BLaER1 treated with 17β-estradiol and CSF1 and Interleukin-3, amounts not matched to agents 10 nM and 100 nM (cell line): ENCODE measurements around the gene FOXF1.

Experiments used
- H3K27ac ChIP-seq, 11 experiments: shearing (Covaris generic); formaldehyde crosslinking; 2 replicates each; pipeline ENCODE4 v1.8.1; 2022
- H3K27me3 ChIP-seq, 11 experiments: shearing (Covaris generic); formaldehyde crosslinking; 2 replicates each; pipeline ENCODE4 v1.8.1; 2022
- H3K36me3 ChIP-seq, 11 experiments: shearing (Covaris generic); formaldehyde crosslinking; 2 replicates each; pipeline ENCODE4 v1.8.1; 2022
- H3K4me1 ChIP-seq, 10 experiments: shearing (Covaris generic); formaldehyde crosslinking; 2 replicates each; pipeline ENCODE4 v1.8.1; 2022
- H3K4me2 ChIP-seq, 11 experiments: shearing (Covaris generic); formaldehyde crosslinking; 2 replicates each; pipeline ENCODE4 v1.8.1; 2022
- H3K4me3 ChIP-seq, 10 experiments: shearing (Covaris generic); formaldehyde crosslinking; 2 replicates each; pipeline ENCODE4 v1.8.1; 2022
- H3K9ac ChIP-seq, 11 experiments: shearing (Covaris generic); formaldehyde crosslinking; 2 replicates each; pipeline ENCODE4 v1.8.1; 2022
- H3K9me3 ChIP-seq, 11 experiments: shearing (Covaris generic); formaldehyde crosslinking; replicated peaks in 1 of 11; 2 replicates each; pipeline ENCODE4 v1.8.1; 2022
- H4K20me1 ChIP-seq, 11 experiments: shearing (Covaris generic); formaldehyde crosslinking; 2 replicates each; pipeline ENCODE4 v1.8.1; 2022
- Cebpa-rat ChIP-seq, 11 experiments: shearing (Covaris generic); IDR thresholded peaks; 2 replicates each; pipeline ENCODE4 v1.8.1; 2022

Gene FOXF1

GRCh38 chr16:86472366-86472765 lies 38.0 kb upstream of the FOXF1 start:
- Histone ChIP-seq H3K36me3 (no peaks in the 10 kb centered on the region), H3K4me3 (no peak overlapping the region), H3K9me3 (peaks cover 11 to 21% (median 15%) of the 10 kb centered on the region in 11 experiments), H4K20me1 (no peaks in the 10 kb centered on the region), H3K9ac (no peak overlapping the region), H3K27me3 (peaks cover 0 to 3% (median 0%) of the 10 kb centered on the region in 11 experiments; a peak in 2 of 22 replicates), H3K4me1 (peaks cover 0 to 5% (median 0%) of the 10 kb centered on the region in 10 experiments; a peak in 1 of 20 replicates), H3K4me2 (no peak overlapping the region; a peak in 1 of 22 replicates), H3K27ac (no peak overlapping the region)
- no peak for TF ChIP-seq Cebpa-rat (IDR thresholded peaks at IDR 0.05)

DNA sequence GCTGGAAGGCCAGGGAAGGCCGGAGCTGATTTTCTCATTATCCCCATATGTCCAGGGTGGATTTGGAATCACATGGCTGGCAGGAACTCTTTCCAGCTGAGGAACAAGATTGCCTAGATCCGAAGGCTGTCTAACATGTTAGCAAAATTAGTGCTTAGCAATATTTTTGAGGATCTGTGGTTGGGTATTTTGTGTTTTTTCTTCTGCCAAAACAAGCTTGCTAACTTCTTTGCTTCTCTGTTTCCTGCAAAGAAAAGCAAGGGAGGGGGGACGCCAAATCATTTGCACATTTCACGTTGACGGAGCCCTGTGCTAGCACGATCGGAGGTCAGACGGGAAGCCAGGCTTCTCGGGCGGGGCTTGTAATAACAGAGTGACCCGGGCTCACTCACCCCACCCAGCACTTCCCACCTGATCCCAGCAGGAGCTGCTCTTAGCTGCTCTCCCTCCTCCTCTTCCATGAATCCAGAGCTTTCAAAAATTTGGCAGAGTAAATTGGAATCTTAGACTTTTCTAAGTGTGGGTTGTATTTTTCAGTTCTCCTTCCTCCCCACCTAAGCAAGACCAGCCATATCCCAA lies 33.3 kb upstream of the FOXF1 start:
- peaks cover 8 to 12% (median 9%) of the 10 kb centered on the region in 11 experiments for H3K9me3 ChIP-seq
- no peak overlapping the region for H3K9ac ChIP-seq
- no peak for TF ChIP-seq Cebpa-rat (IDR thresholded peaks at IDR 0.05)
- H3K4me3 ChIP-seq: no peak overlapping the region
- H3K4me1 ChIP-seq: peaks cover 0 to 1% (median 0%) of the 10 kb centered on the region in 10 experiments; a peak in 1 of 20 replicates
- no peak overlapping the region for H3K4me2 ChIP-seq
- peaks cover 0 to 16% (median 0%) of the 10 kb centered on the region in 11 experiments; a peak in 3 of 22 replicates for H4K20me1 ChIP-seq
- H3K36me3 ChIP-seq: no peaks in the 10 kb centered on the region
- peaks cover 0 to 8% (median 0%) of the 10 kb centered on the region in 11 experiments; a peak in 5 of 22 replicates for H3K27me3 ChIP-seq
- no peak overlapping the region for H3K27ac ChIP-seq

DNA sequence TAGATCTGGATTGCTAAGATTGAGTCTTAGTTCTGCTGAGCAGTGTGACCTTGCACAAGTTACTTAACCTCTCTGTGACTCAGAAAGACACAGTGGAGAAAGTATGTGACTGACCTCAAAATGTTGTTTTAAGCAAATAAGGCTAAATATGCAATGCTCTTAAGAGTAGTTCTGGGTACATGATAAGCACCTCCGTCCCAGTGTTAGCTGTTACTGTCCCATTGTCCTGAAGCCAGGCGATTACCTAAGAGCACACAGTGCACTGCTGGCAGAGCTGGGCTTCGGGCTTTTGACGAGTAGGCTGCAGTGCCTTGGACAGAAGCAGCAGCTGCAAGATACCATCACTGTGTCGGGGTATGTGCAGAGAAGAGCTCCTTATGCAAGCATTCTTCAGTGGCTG lies 32.7 kb upstream of the FOXF1 start:
- Histone ChIP-seq H4K20me1 (peaks cover 0 to 16% (median 0%) of the 10 kb centered on the region in 11 experiments; a peak in 3 of 22 replicates), H3K9me3 (peaks cover 2 to 6% (median 3%) of the 10 kb centered on the region in 11 experiments; a peak in 18 of 22 replicates), H3K4me1 (no peaks in the 10 kb centered on the region), H3K36me3 (no peaks in the 10 kb centered on the region), H3K4me2 (no peak overlapping the region), H3K9ac (no peak overlapping the region), H3K27ac (no peak overlapping the region), H3K27me3 (peaks cover 0 to 8% (median 0%) of the 10 kb centered on the region in 11 experiments; a peak in 5 of 22 replicates), H3K4me3 (no peak overlapping the region)
- no peak for TF ChIP-seq Cebpa-rat (IDR thresholded peaks at IDR 0.05)

DNA sequence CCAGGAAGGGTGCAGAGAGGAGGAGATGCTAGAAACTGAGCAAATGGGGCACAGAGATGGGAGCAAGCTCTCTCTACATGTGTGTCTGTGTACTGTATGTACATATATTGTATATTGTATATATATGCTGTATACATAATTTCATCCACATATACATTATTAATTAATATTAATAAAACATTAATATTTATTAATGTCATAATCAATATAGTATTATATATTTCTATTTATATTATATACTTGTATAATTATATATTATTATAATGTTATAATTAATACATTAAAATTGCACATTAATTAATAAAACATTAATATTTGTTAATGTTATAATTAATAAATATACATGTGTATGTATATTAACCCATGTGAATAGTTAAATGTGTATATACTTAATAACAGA lies 31.5 kb upstream of the FOXF1 start:
- Histone ChIP-seq H4K20me1 (peaks cover 0 to 16% (median 0%) of the 10 kb centered on the region in 11 experiments; a peak in 3 of 22 replicates), H3K4me3 (no peak overlapping the region), H3K27me3 (peaks cover 0 to 8% (median 2%) of the 10 kb centered on the region in 11 experiments; a peak in 5 of 22 replicates), H3K27ac (no peak overlapping the region), H3K9me3 (peaks cover 4 to 6% (median 5%) of the 10 kb centered on the region in 11 experiments), H3K9ac (no peak overlapping the region), H3K36me3 (no peaks in the 10 kb centered on the region), H3K4me1 (no peaks in the 10 kb centered on the region), H3K4me2 (no peak overlapping the region)
- TF ChIP-seq Cebpa-rat (IDR thresholded peaks at IDR 0.05): no peak

GRCh38 chr16:86479419-86479818 lies 30.9 kb upstream of the FOXF1 start:
- no peak overlapping the region for H3K4me2 ChIP-seq
- H3K27me3 ChIP-seq: peaks cover 0 to 14% (median 6%) of the 10 kb centered on the region in 11 experiments; a peak in 9 of 22 replicates
- no peaks in the 10 kb centered on the region for H3K36me3 ChIP-seq
- H3K9ac ChIP-seq: no peak overlapping the region
- peaks cover 10 to 13% (median 12%) of the 10 kb centered on the region in 11 experiments for H3K9me3 ChIP-seq
- H3K4me3 ChIP-seq: no peak overlapping the region
- no peak for TF ChIP-seq Cebpa-rat (IDR thresholded peaks at IDR 0.05)
- peaks cover 0 to 16% (median 0%) of the 10 kb centered on the region in 11 experiments; a peak in 3 of 22 replicates for H4K20me1 ChIP-seq
- H3K4me1 ChIP-seq: no peaks in the 10 kb centered on the region
- no peak overlapping the region for H3K27ac ChIP-seq

DNA sequence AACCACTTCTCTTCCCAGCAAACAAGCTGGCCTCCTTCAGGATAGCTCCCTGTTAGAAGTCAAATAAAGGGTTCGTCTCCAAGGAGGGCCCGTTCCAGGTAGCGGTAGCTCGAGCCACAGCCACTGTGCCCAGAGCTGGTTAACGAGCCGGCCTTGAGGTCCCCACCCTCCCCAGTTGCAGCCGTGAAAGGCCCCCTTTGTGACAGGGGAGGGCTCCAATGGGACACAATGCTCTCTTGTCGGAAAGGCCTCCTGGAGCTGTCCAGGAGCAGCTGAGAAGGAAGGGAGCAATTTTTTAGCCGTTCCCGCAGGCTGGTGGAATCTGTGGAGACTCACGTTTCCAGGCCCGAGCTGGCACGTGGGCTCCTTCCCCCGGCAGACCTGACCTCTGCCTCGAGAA lies 29.9 kb upstream of the FOXF1 start:
- Histone ChIP-seq H3K27ac (no peak overlapping the region), H3K4me3 (no peak overlapping the region), H3K27me3 (peaks cover 5 to 24% (median 12%) of the 10 kb centered on the region in 11 experiments; a peak in 11 of 22 replicates), H3K4me1 (no peaks in the 10 kb centered on the region), H4K20me1 (peaks cover 0 to 16% (median 0%) of the 10 kb centered on the region in 11 experiments; a peak in 3 of 22 replicates), H3K36me3 (no peaks in the 10 kb centered on the region), H3K9ac (no peak overlapping the region), H3K9me3 (peaks cover 15 to 20% (median 19%) of the 10 kb centered on the region in 11 experiments), H3K4me2 (no peak overlapping the region)
- TF ChIP-seq Cebpa-rat (IDR thresholded peaks at IDR 0.05): no peak

DNA sequence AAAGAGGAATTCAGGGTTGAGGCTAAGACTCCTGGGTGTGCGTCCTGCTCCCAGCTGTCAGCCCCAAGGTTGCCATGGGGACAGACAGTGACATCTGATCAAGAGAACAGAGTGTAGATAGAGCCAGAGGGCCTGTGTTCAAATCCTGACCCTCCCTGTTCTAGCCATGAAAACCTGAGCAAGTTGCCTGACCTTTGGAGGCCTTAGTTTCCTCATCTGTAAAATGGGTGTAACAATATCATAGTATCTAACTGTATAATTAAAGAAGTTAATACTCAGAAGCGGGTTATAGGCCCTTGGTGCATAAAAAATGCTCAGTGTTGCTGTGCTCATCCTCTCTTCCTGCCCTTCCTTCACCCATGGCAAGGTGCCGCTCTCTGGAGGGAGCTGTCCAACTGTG lies 28.7 kb upstream of the FOXF1 start:
- Histone ChIP-seq H3K36me3 (no peaks in the 10 kb centered on the region), H3K4me2 (no peak overlapping the region), H4K20me1 (peaks cover 0 to 16% (median 0%) of the 10 kb centered on the region in 11 experiments; a peak in 3 of 22 replicates), H3K27ac (no peak overlapping the region), H3K4me3 (no peak overlapping the region), H3K9ac (no peak overlapping the region), H3K4me1 (no peaks in the 10 kb centered on the region), H3K27me3 (peaks cover 7 to 35% (median 18%) of the 10 kb centered on the region in 11 experiments; a peak in 12 of 22 replicates), H3K9me3 (peaks cover 15 to 20% (median 19%) of the 10 kb centered on the region in 11 experiments)
- TF ChIP-seq Cebpa-rat (IDR thresholded peaks at IDR 0.05): no peak

DNA sequence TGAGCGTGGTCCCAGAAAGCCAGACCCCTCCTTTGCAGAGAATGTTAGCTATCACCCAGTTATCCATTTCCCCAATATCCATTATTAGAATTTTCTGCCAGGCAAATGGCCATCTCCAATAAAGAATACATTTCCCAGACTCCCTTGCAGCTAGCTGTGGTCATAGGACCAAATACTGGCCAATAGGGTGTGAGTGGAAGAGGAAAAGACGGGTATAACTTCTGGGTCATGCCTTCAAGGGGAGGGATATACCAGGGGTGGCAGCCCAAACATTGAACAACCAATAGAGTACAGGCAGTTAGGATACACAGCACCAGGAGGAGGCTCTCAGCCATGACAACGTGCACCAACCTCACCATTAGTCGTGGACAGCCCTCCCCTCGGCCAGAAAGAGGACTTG lies 26.1 kb upstream of the FOXF1 start:
- no peaks in the 10 kb centered on the region for H3K36me3 ChIP-seq
- no peaks in the 10 kb centered on the region for H3K4me1 ChIP-seq
- TF ChIP-seq Cebpa-rat (IDR thresholded peaks at IDR 0.05): no peak
- peaks cover 21 to 59% (median 40%) of the 10 kb centered on the region in 11 experiments; a peak in 18 of 22 replicates for H3K27me3 ChIP-seq
- H3K4me2 ChIP-seq: no peak overlapping the region
- no peak overlapping the region for H3K27ac ChIP-seq
- H4K20me1 ChIP-seq: peaks cover 0 to 11% (median 0%) of the 10 kb centered on the region in 11 experiments; a peak in 4 of 22 replicates
- no peak overlapping the region for H3K9ac ChIP-seq
- H3K4me3 ChIP-seq: no peak overlapping the region
- H3K9me3 ChIP-seq: peaks cover 15 to 22% (median 19%) of the 10 kb centered on the region in 11 experiments

DNA sequence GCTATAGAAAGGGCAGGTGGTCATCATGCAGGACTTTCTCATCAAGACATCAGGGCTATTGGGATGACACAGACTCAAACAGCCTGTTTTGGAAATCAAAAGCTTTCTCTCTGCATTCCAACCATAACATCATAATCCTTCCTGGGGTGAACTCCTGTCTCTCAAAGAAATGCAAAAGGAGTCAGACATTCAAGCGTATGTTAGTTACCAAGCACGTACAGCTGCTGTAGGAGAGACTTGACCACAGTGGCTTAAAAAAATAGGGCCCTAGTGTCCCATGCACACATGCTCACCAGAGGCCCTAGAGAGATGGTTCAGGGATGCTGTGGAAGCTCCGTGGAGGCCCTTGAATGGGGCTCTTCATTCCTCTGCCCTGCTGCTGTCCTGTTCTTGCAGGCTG lies 24.6 kb upstream of the FOXF1 start:
- Histone ChIP-seq H4K20me1 (peaks cover 0 to 9% (median 0%) of the 10 kb centered on the region in 11 experiments; a peak in 4 of 22 replicates), H3K4me3 (no peak overlapping the region), H3K27ac (no peak overlapping the region), H3K36me3 (no peaks in the 10 kb centered on the region), H3K4me2 (no peak overlapping the region), H3K4me1 (no peaks in the 10 kb centered on the region), H3K9me3 (peaks cover 15 to 26% (median 19%) of the 10 kb centered on the region in 11 experiments), H3K27me3 (peaks cover 34 to 70% (median 55%) of the 10 kb centered on the region in 11 experiments; a peak in 21 of 22 replicates), H3K9ac (no peak overlapping the region)
- TF ChIP-seq Cebpa-rat (IDR thresholded peaks at IDR 0.05): no peak
